PC-9 (cell line): ENCODE measurements around the gene NKAIN2. TPM values are rescaled to one million over a fixed set of nuclear protein-coding genes. Genes with fewer than 3 reads are reported as not detected.
A peak's percentile ranks its signal among the peaks of the same experiment; 100 is the strongest.

Experiments used
- BruUV-seq: library from RNA; stranded (reverse); fragments of 400-500 nt; replicated peaks from 2 replicates; lab custom pipeline; 2021; lab: Mats Ljungman, UMichigan
- CTCF ChIA-PET: fragments of 300-600 bp; sonication (Branson Sonifier 250); formaldehyde crosslinking; loops from one replicate; lab custom pipeline; 2022; ENCODE audit warnings: antibody characterized with exemption; lab: Charles Lee
- POLR2A ChIA-PET: fragments of 300-600 bp; sonication (Branson Sonifier 250); formaldehyde crosslinking; loops from one replicate; lab custom pipeline; 2022; ENCODE audit warnings: antibody characterized with exemption; ENCODE audit not compliant: unreplicated experiment; lab: Charles Lee
- DNase-seq, 2 experiments: peaks; one replicate each; pipeline versions ENCODE4 v3.0.0 to v3.0.0-alpha.2; 2015 to 2022; ENCODE audit warnings: mixed read lengths in 1 of 2
- H2AFZ ChIP-seq: fragments of 200-600 bp; sonication (generic); 2 replicates; pipeline ENCODE4 v1.8.1; 2017; ENCODE audit warnings: antibody characterized with exemption
- H3F3A ChIP-seq: fragments of 200-600 bp; sonication (generic); 2 replicates; pipeline ENCODE4 v1.8.1; 2017; ENCODE audit warnings: antibody characterized with exemption, mild to moderate bottlenecking, low read depth; ENCODE audit not compliant: insufficient read depth
- H3K27ac ChIP-seq: fragments of 200-600 bp; sonication (generic); 2 replicates; pipeline ENCODE4 v1.6.1; 2016; ENCODE audit warnings: mixed run types
- H3K27me3 ChIP-seq: fragments of 200-600 bp; sonication (generic); 2 replicates; pipeline ENCODE4 v1.6.1; 2016; ENCODE audit warnings: low read depth, mixed run types; ENCODE audit not compliant: insufficient read depth
- H3K36me3 ChIP-seq: fragments of 200-600 bp; sonication (generic); 2 replicates; pipeline ENCODE4 v1.6.1; 2016; ENCODE audit warnings: low read depth, mixed run types
- H3K4me1 ChIP-seq: fragments of 200-600 bp; sonication (generic); replicated peaks from 2 replicates; pipeline ENCODE4 v1.6.1; 2016; ENCODE audit warnings: mixed run types; ENCODE audit not compliant: insufficient read depth
- H3K4me2 ChIP-seq: fragments of 200-600 bp; sonication (generic); 2 replicates; pipeline ENCODE4 v1.6.1; 2017; ENCODE audit warnings: mixed run types
- H3K4me3 ChIP-seq: fragments of 200-600 bp; sonication (generic); 2 replicates; pipeline ENCODE4 v1.6.1; 2016; ENCODE audit warnings: mixed run types
- H3K79me2 ChIP-seq: fragments of 200-600 bp; sonication (generic); 2 replicates; pipeline ENCODE4 v1.6.1; 2017; ENCODE audit warnings: low read depth, mixed run types
- H3K9me2 ChIP-seq: fragments of 200-600 bp; sonication (generic); 2 replicates; pipeline ENCODE4 v1.8.1; 2017; ENCODE audit warnings: mild to moderate bottlenecking; ENCODE audit not compliant: insufficient read depth
- H3K9me3 ChIP-seq: fragments of 200-600 bp; sonication (generic); 2 replicates; pipeline ENCODE4 v1.8.1; 2016; ENCODE audit warnings: low read depth; ENCODE audit not compliant: insufficient read depth
- H4K20me1 ChIP-seq: fragments of 200-600 bp; sonication (generic); 2 replicates; pipeline ENCODE4 v1.8.1; 2017; ENCODE audit not compliant: insufficient read depth
- EZH2 ChIP-seq: fragments of 200-600 bp; sonication (generic); IDR thresholded peaks from 2 replicates; pipeline ENCODE4 v1.8.0; 2017; ENCODE audit warnings: antibody characterized with exemption, low read depth
- intact Hi-C: fragments of 100-400 bp; cut with micrococcal nuclease; formaldehyde crosslinking; loops from one replicate; pipeline ENCODE4 v1.10.0; 2022; ENCODE audit not compliant: unreplicated experiment
- total RNA-seq: library from RNA; stranded (reverse); gene quantifications from 2 replicates; pipeline ENCODE4 v1.2.3, GENCODE V29; 2021
- TF ChIP-seq, protein P1 (sequence below): fragments of 200-600 bp; sonication (generic); conservative IDR thresholded peaks from 2 replicates; pipeline ENCODE4 v1.6.1; 2017; ENCODE audit warnings: mixed run types, antibody characterized with exemption, mild to moderate bottlenecking, moderate library complexity

Gene NKAIN2
- total RNA-seq, 1 experiment from 2014 or later: not detected

GRCh38 chr6:124432620-124433019 is 629.0 kb downstream of the NKAIN2 start:
- Histone ChIP-seq H3K27ac (no peak overlapping the region), H2AFZ (no peak overlapping the region), H3K4me3 (no peak overlapping the region), H3K36me3 (no peaks in the 10 kb centered on the region), H3K4me2 (no peak overlapping the region), H3K27me3 (no peaks in the 10 kb centered on the region), H3F3A (no peaks in the 10 kb centered on the region), H3K4me1 (no peaks in the 10 kb centered on the region), H3K9me2 (no peaks in the 10 kb centered on the region; the same call in none of the 2 replicates), H3K9me3 (no peaks in the 10 kb centered on the region; the same call in 1 of the 2 replicates), H4K20me1 (no peaks in the 10 kb centered on the region), H3K79me2 (no peaks in the 10 kb centered on the region)
- POLR2A ChIA-PET: no interaction called here
- TF ChIP-seq EZH2: no peak
- TF ChIP-seq, protein P1, sequence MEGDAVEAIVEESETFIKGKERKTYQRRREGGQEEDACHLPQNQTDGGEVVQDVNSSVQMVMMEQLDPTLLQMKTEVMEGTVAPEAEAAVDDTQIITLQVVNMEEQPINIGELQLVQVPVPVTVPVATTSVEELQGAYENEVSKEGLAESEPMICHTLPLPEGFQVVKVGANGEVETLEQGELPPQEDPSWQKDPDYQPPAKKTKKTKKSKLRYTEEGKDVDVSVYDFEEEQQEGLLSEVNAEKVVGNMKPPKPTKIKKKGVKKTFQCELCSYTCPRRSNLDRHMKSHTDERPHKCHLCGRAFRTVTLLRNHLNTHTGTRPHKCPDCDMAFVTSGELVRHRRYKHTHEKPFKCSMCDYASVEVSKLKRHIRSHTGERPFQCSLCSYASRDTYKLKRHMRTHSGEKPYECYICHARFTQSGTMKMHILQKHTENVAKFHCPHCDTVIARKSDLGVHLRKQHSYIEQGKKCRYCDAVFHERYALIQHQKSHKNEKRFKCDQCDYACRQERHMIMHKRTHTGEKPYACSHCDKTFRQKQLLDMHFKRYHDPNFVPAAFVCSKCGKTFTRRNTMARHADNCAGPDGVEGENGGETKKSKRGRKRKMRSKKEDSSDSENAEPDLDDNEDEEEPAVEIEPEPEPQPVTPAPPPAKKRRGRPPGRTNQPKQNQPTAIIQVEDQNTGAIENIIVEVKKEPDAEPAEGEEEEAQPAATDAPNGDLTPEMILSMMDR: no peak
- no peak for DNase-seq
- BruUV-seq: no TSS peak
- CTCF ChIA-PET: no interaction called here
- intact Hi-C loops: no loop called here

DNA sequence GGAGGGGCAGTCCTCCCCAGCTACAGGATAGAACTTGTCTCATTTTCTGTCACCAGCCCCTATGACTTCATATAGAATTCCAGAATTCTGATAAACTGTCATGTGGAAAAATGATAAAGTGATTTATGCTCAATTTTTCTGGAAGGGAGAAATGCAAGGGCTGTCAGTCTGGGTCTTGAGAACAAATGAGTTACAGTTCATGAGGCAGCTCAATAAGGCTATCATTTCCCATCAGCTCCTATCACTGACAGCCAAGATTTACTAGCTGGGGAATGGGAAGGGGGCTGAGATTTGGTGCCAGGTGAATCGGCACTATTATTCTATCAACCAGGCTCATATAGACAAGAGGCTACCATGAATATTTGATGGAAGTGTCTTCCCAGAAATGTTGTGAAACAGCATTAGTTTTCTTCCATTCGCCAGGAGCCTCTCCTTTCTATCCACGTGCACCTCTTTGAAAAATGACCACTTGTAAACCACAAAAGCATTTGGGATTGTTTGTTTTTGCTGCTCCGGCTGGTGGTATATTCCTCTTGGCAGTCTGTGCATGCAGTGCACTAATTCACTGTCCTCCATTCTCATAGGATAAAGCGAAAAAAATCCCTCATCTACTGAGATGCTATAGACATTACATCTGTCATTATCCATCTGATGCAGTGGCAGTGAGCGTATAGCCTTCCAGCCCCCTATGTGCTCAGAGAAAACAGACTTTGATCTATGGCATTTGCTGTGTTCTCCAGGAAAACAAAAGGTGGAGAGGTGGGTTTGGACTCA is 629.9 kb downstream of the NKAIN2 start:
- Histone ChIP-seq H3K4me2 (no peak overlapping the region), H3K27ac (no peak overlapping the region), H3K9me2 (no peaks in the 10 kb centered on the region; the same call in 1 of the 2 replicates), H3K4me3 (no peak overlapping the region), H3K79me2 (no peaks in the 10 kb centered on the region), H3K27me3 (no peaks in the 10 kb centered on the region), H3F3A (no peaks in the 10 kb centered on the region), H4K20me1 (no peaks in the 10 kb centered on the region), H3K36me3 (no peaks in the 10 kb centered on the region), H2AFZ (0 out of 2 replicates have a peak overlapping the region, but pooled peaks have one; percentile 7), H3K9me3 (no peaks in the 10 kb centered on the region; the same call in 1 of the 2 replicates), H3K4me1 (no peaks in the 10 kb centered on the region)
- CTCF ChIA-PET: no interaction called here
- intact Hi-C loops: no loop called here
- DNase-seq: no peak
- TF ChIP-seq, protein P1: no peak
- no peak for TF ChIP-seq EZH2
- no TSS peak for BruUV-seq
- POLR2A ChIA-PET: no interaction called here

- DNase-seq: no peak
- H3K9me2 ChIP-seq: no peaks in the 10 kb centered on the region; the same call in 1 of the 2 replicates
- H3K4me2 ChIP-seq: no peak overlapping the region
- CTCF ChIA-PET: no interaction called here
- H3F3A ChIP-seq: no peaks in the 10 kb centered on the region
- no peaks in the 10 kb centered on the region for H3K4me1 ChIP-seq
- no peaks in the 10 kb centered on the region; the same call in 1 of the 2 replicates for H3K9me3 ChIP-seq
- POLR2A ChIA-PET: no interaction called here
- no peak overlapping the region for H3K27ac ChIP-seq
- H3K27me3 ChIP-seq: no peaks in the 10 kb centered on the region
- BruUV-seq: no TSS peak
- no peak overlapping the region for H3K4me3 ChIP-seq
- no peak for TF ChIP-seq EZH2
- TF ChIP-seq, protein P1: no peak
- H4K20me1 ChIP-seq: no peaks in the 10 kb centered on the region
- no peaks in the 10 kb centered on the region for H3K36me3 ChIP-seq
- no peaks in the 10 kb centered on the region for H3K79me2 ChIP-seq
- intact Hi-C loops: no loop called here
- no peak overlapping the region for H2AFZ ChIP-seq
These were observed 630.8 kb downstream of the NKAIN2 start for GRCh38 chr6:124434421-124434820.
